ENCODE measurements around the gene AUH.
"Not testable (repeated sequence)": the region's sequence is repeated elsewhere in the genome, so short reads cannot be mapped to it uniquely, and the experiment has no call there.

Gene AUH, protein sequence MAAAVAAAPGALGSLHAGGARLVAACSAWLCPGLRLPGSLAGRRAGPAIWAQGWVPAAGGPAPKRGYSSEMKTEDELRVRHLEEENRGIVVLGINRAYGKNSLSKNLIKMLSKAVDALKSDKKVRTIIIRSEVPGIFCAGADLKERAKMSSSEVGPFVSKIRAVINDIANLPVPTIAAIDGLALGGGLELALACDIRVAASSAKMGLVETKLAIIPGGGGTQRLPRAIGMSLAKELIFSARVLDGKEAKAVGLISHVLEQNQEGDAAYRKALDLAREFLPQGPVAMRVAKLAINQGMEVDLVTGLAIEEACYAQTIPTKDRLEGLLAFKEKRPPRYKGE

DNA sequence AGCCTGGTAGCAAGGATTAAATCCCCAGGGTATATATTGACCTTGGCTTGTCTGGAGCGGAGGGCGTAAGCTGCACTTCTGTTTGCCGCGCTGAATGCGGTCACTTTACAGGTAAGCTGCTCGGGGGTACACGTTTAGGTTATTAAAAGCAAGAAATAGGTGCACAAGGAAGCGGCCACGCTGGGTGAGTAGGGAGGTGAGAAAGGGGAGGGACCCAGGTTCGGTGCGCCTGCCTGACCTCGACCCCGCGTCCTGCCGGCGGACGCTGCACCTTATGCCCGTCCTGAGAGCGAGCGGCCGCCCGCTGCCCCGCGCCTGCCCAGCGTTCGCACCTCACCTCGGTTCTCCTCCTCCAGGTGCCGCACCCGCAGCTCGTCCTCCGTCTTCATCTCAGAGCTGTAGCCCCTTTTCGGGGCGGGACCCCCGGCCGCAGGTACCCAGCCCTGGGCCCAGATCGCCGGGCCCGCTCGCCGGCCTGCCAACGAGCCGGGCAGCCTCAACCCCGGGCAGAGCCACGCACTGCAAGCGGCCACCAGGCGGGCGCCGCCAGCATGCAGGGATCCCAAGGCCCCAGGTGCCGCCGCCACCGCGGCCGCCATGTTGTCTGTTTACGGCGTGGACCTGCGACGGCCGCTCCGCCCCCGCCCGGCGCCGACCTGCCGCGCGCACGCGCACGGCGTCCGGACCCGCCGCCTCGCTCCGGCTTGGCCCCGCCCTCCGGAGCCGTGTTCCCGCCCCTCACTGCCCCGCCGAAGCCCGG, at the start of gene AUH:
TSS of gene AUH (minus strand) at position 628 of the 760 bp plus-strand sequence. CDS start at position 599, 29 bp downstream.
- DNase-seq = peak; percentile 87

DNA sequence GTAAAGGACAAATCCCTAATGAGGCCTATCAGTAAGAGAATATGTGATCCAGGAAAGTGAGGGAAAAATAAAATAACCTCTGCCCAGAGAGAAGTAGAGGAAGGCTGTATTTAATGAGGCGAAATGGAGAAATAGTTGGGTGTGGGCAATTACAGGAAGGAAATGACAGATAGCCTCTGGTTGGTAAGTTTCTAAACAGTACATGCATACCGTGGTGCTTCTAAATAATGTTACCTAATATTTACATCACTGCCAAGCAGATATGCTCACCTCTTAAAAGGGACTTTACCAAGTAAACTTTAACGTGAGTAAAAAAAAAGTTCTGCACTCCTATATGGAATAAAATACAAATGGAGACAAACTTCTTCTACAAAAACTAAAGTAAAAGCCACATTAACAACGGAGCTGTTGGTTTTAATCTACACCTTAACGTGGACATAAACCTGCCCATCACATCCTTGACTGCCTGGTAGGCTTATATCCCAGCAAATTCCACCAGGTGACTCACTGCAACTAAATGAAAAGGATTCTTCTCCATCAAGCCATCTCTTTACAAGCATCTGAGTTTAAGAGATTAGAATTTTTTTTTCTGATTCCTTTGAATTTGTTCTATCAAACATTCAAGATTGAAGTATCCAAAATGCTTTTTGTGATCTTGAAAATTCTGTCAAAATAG, 49.5 kb upstream of the AUH start:
- no peak for DNase-seq

DNA sequence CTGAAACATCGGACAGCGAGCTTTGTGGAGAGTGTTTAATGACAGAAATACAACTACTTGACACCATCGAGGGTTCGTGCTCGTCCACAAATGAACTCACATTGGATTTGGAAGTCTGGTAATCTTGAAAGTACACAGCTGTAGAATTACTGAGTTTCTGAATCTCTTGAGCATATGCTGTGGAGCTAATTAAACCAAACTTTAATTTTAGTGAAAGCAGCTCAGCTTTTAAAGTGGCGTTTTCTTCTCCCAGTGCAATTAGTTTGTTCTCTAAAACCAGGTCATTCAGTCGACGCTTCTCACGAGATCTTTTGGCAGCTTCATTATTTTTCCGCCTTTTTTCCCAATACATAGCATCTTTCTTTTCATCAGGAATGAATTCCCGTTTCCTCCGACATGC, 48.4 kb upstream of the AUH start:
- no peak for DNase-seq

DNA sequence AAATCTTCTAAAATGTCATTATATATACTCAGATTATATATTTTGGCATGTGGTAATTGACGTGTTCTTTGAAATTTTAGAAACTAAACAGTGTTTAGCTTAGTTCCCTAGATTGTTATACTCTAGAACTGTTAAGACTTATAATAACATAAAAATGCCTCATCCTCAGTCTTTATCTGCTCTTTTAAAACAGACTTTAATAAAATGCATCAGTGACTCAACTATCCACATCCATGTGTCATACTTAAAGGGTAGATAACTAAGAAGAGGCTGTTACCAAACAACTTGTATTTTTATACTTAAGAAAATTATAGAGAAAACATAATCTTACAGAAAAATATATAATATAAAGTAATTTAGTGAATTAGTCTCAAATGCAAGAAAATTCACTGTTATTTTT, 46.8 kb upstream of the AUH start:
- no peak for DNase-seq

DNA sequence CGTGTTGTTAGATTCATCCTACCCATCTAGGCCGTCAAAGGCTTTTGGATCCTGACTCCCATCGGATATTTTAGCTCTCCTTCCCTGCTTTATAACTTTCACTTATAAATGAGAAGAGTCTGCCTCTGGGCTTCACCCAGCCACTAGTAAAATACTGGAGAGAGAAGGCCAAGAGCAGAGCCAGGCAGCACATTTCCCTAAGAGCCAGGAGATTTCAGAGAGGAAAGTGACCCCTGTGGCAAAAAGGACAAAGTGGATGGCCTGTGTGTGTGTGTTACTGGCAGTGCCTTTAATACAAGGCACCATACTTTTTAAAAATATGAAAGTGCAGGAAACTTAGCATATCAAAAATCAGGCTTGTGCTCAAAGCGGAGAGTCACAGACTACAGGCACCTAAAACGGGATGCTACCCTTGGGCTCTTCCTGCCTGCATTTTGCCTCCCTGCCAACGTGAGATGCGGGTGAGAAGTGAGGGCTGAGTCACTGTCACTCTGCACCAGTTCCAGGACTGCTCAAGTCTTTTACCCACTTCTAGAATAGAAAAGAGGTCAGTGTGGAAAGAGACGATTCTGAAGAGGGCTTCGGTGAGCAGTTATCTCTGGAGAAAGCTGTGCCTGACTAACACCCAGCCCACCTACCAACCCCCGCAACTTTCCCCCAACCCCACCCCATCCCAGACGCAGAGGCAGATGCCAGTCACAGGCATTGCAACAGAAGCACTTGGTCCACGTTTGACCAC, 46.0 kb upstream of the AUH start:
- no peak for DNase-seq

DNA sequence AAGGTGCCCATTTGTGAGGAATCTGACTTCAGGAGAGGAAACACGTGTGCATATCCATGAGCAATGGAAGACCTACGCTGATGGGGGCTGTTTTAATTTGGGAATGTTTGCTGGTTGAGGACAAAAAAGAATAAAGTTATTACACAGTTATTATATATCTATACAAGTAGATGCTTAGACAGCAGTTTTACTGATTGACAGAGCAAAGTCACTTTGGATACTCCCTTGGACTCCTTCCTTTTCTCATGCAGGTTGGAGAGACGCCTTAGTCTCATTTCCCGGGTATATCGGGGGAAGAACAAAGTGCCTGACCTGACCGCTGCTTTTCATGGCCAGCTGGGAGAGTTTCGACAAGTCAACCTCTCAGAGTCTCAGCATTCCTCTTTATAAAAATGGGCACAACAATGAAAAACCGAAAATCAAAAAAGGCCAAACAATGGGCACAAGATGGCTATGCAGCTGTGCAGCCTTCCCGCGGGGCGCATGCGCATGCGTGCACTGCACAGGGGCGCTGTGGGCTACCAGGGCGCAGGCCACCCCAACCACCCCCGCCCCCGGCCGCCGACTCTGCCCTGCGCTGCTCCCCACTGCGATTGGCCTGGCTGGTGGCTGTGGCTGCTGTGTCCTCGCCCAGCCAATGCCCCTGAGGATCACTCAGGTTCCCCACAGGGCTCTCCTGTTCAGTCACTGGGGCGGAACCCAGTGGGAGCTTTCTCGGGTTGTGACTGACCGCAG, 43.8 kb upstream of the AUH start:
- no peak for DNase-seq

DNA sequence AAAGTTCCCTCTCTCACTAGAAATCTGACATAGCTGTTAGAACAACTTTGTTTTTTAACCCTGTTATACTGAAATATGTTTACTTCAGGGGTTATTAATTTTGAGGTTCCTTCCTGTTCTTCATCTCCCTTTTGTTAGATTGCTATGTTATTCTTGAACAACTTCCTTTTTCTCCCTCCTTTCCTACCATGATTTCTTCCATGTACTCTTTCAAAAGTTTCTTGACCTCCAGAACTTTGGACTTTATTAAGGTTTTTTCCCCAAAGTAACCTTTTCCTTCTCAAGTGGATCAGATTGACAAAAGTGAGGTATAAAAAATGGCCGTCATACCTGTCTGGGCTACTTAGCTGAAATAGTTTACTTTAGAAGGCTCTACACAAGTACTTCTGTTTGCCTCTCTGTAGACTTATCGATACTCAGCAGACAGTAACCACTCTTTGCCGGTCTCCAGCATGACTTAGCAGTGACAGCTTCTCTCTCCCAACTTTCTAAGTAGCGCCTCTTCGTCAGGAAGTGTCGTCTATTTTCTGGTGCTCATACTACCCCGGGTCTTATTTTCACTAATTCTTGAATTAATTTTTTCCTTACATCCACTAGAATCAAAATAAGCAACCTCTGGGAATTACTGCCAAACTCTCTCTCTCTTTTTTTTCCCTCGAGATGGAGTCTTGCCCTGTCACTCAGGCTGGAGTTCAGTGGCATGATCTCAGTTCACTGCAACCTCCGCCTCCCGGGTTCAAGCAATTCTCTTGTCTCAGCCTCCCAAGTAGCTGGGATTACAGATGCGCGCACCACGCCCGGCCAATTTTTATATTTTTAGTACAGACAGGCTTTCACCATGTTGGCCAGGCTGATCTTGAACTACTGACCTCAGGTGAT, 42.2 kb upstream of the AUH start:
- no peak for DNase-seq

DNA sequence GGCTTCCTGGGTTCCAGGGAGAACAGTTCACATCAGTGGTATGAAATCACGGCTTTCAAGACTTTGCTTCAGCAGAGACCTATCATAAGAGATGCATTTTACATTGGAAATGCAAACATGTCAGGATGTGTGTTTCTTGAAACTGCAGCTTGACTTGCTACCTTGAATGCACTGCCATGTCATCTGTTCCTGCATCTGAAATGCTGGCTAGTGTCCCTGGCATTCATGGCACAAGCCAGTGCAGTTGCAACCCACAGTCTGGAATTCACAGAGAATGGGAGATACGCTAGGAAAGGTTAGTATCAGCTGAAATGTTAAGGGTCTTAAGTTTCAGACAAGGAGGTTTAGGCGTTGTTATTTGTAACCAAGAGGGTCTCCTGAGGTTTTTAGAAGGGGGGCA, 37.2 kb upstream of the AUH start:
- DNase-seq = no peak

DNA sequence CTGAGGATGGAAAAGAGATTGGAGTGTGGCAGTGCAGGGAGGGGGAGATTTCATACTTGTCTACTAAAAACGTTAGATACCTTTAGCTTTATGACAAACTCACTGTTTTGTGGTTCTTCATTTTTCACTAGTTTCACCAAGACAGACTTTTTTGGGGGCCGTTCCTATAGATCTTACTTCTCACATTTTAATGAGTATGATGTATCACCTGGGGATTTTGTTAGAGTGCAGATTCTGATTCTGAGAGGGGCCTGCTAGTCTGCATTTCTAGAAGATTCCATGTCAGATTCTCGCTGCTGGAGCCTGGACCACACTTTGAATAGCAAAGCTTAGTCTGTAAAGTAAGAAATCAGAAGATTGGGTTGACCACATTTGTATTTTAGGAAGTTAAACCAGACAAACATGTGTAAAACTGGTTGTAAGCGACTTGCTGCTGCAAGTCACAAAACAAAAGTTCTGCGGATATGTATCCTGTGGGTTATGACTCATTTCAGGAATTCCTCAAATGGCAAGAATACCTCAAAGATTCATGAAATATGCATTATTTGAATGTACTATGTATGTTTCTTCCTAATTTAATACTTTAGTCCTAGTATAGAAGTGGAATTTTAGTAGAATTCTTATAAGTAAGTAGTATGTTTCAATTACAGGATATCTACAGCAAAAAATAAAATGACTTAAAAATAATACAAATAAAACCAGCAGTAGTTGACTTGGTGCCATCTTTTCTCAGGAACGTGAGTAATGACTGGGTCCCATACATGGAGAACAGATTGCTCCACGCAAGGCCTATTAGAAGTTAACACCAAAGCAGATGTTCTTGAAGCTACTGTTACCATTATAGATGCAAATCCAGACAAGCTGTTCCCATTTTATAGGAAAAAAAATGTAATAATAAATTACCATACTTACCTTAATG, 34.1 kb upstream of the AUH start:
- DNase-seq = no peak

DNA sequence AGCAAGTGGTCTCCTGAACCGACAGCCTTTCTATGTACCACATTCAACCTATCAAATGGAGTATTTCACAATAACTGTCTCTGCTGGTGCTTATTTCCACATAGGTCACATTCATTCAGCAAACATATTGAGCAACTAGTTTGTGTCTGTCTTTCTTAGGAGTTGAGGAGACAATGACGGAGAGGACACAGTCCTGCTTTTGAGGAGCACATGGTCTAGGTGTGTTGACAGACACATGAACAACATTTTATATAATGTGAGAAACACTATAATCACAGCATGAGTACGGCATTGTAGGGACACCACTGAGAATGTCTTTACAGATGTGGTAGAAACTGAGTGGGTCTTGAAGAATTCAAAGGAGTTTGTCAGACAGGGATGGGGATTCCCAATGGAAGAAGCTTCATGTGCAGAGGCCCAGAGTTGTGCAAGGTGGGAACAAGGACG, 33.4 kb upstream of the AUH start:
- DNase-seq = no peak

DNA sequence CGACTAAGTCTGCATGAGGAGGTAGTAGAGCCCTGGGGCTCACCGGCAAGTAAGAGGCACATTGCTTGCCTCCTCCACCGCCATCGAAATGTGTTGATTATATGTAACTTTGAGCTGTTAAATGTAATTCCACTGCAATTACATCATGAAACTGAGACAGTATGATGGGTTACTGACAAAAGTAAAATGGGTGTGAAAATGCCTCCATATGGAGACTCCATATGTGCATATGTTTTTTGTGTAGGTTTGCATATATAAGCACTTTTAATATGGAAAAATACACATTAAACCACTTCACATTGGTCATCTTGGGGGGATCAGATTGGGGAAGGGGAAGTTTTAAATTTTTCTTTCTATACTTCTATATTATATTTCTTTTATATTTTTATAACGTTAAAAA, 32.1 kb upstream of the AUH start:
- DNase-seq = no peak

DNA sequence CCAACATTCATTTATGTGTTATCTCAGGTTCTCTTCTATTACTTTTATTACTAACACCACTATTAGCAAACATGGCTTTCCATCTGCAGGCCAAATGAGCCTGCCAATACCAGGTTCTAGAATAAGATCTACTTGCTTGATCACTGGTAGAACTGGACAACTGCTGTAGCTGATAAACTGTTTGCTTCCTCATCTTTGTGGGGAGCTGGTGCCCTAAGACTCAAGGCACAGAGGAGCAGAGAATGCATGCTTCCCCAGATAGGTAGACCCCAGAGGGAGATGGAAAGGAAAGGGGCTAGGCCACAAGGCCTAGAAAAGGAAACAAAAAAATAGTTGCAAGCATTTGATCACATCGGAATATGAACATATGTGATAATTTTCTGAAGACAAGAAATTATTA, 30.7 kb upstream of the AUH start:
- DNase-seq = no peak

DNA sequence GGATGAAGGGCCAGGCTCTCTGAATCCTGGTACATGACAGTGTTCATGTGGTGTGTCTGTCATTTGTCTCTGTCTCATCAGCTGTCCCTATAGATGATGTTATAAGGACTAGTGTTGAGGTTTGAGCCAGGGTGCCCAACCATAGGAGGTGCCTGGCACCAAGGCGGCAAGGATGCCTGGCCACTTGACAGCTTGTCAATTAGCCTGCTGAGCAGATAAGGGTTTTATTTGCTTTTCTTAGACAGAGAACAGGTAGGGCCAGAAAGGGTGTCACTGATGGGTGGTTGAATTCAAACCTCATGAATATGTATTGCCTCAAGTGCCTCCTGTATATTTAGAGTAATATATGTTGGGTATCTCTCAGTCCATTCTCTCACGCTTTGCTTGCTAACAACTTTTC, 30.1 kb upstream of the AUH start:
- no peak for DNase-seq

DNA sequence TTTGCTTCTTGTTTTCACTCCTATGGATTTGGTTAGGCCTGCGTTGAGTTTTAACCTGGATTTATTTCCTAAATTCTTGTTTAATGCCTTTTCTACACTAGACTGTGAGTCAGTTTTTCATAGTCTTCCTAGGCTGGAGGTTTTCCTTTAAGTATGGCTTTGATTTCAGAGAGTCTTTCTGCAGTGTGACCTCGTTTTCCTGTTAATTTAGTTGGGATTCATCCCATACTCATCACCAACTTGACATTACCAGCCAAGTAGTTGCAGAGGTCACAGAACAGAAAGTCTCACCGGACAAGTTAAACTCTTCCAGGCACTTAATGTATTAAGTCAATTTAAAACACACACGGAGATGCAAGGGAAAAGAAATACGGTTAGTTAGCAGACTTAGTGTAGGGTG, 29.7 kb upstream of the AUH start:
- no peak for DNase-seq

DNA sequence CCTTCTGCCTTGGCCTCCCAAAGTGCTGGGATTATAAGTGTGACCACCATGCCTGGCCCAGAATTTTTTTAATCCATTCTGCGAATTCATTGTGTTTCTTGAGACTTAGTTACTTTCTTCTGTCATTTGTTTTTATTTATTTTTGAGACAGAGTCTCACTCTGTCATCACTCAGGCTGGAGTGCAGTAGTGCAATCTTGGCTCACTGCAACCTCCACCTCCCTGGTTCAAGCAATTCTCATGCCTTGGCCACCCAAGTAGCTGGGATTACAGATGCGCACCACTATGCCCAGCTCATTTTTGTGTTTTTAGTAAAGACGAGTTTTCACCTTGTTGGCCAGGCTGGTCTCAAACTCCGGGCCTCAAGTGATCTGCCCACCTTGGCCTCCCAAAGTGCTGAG, 28.0 kb upstream of the AUH start:
- DNase-seq = not testable (repeated sequence)

DNA sequence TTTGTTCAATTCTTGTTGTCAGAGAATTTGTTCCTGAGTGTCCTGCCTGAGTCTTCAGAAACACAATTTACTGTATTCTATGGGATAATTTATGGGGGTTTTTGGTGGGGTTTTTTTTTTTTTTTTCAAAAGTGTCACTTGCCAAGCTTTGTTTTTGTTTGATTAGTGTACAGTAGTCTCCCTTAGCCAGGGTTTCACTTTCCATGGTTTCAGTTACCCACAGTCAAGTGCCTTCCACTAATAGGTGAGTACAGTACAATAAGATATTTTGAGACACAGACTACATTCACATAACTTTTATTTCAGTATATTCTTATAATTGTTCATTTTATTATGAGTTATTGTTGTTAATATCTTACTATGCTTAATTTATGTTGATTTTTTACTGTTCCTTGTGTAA, 25.0 kb upstream of the AUH start:
- no peak for DNase-seq

DNA sequence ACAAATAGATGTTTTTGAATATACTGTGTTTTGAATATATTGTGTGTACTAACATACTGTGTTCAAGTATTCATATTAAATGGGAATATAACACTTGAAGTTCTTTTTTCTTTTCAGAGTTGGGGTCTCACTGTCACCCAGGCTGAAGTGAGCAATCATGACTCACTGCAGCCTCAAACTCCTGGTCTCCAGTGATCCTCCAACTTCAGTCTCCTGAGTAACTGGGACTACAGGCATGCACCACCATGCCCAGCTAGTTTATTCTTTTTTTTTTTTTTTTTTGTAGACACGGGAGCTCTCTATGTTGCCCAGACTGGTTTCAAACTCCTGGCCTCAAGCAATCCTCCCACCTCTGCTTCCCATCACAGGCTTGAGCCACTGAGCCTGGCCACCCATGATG, 23.2 kb upstream of the AUH start:
- no peak for DNase-seq

DNA sequence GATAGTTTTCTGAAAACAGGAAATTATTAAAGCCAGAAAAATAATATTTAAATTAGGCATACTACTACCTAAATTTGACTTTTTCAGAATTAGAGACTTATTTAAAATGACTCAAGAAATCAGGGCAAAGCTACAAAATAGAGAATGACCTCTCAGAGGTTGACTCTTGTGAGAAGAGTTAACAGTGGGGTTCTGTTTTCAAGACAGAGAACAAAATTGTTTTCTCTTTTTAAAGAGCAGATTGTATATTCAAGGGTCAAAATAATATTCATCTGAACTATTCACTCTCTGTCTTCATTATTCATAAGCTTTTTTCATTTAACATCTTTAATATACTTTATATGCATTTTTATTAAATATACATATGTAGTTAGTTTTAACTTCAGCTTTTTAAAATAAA, 21.9 kb upstream of the AUH start:
- no peak for DNase-seq

DNA sequence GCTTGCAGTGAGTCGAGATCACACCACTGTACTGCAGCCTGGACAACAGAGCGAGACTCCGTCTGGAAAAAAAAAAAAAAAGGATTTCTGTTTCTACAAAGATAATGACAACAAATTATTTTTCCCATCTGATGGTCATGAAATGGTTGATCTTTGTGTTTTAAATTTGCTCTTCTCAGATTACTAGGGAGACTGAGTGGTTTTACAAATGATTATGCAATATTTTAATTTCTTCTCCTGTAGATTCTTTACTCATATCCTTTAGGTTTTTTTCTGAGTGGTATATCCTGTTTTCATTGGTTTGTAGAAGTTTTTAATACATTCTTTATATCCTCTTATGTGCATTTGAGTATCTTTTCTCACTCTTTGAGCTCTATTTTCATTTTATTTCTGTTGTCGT, 20.6 kb upstream of the AUH start:
- no peak for DNase-seq

DNA sequence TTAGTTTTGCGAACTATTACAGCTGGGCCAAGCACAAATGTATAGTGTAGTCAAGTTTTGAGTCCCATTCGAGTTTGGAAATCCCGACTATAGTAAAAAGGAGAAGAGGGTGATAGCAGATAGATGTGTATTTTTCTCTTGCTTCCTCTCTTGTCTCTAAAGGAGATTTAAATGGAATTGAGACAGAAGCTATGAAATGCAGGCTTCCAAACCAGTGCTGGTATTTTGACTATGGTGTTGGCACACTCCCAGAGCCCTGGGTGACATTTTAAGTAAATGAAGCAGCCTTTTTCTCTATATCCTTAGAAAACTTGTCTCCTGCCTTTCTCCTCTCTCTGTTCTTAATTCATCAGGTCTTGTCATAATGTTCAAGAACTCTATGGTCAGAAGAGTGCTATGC, 17.7 kb upstream of the AUH start:
- DNase-seq = no peak

Measured in CD4-positive, alpha-beta T cell treated with Interleukin-17A for 1 hour (primary cell).